Stimulated activated CD8-positive, alpha-beta memory T cell treated with anti-CD3 and anti-CD28 coated beads, Interleukin-12 subunit alpha, Interleukin-12 subunit beta, amount 100 ng/mL, for 24 hours (primary cell): Measurements from ENCODE around the gene NAPA.

Experiments
- DNase-seq: peaks from one replicate; pipeline ENCODE4 v3.0.0-alpha.2; 2020; ENCODE audit errors: extremely low read depth

NAPA gene

DNA sequence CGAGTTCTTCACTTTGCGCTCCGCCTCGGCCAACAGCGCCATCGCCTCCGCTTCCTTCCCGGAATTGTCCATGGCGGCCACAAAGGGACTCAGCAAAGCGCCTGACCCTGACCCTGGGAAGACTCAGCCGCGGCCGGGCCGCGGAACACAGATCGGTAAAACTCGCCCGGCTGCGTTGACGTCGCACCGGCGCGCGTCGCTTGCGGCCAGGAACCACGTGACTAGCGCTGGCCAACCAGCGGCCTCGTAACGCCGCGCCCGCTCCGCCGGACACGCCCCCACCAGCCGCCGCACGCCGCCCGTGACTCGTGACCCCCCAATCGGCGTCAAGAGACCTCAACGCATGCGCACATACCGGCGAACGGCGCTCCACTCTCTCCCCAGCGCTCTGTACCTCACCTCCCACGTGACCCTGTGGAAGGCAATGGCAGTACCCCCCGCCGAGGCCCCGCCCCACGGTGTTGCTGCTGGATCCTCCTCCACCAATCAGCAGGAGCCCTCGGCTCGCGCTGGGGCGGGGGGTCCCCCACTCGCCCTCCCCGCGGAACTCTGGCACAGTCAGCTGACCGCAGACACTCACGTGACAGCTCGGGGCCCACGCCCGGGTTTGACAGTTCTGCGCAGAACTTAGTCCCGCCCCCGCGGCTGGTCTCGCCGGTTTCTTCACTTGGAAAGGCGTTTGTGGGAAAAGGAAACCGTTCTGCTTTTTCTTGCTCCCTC, at the start of gene NAPA:
TSS of gene NAPA (minus strand) at position 195 of the 720 bp plus-strand sequence. CDS start at position 72, 123 bp downstream.
- peak; percentile 100 for DNase-seq

DNA sequence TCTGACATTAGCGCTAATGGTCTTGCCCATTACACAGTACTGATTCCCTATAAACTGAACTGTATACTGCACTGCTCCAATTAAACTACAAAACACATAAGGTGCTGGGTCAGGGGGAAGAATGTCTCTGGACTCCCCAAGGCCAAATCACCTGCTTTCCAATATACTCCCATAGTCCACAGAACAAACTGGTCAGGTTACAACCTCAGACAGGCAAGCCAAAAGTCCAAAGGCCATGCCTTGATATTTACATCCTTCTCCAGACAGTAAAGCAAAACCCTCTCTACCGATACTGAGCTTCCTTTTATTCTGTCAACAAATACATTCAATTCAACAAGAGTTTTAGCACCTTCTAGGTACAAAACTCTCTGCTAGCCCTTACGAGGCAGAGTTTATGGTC, 49.2 kb upstream of the NAPA start:
- no peak for DNase-seq

GRCh38 chr19:47561440-47562057, 46.7 kb upstream of the NAPA start:
- no peak for DNase-seq

- no peak for DNase-seq
These were observed 46.1 kb upstream of the NAPA start for GRCh38 chr19:47560999-47561398.

DNA sequence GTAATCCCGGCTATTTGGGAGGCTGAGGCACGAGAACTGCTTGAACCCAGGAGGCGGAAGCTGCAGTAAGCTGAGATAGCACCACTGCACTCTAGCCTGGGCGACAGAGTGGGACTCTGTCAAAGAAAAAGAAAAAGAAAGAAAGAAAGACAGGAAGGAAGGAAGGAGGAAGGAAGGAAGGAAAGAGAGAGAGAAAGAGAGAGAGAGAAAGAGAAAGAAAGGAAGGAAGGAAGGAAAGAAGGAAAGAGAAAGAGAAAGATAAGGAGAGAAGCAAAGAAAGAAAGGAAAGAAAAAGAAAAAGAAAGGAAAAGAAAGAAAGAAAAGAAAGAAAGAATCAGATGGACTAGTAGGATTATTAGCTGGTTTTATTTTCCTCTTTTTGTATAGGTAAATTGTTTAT, 35.3 kb upstream of the NAPA start:
- no peak for DNase-seq

DNA sequence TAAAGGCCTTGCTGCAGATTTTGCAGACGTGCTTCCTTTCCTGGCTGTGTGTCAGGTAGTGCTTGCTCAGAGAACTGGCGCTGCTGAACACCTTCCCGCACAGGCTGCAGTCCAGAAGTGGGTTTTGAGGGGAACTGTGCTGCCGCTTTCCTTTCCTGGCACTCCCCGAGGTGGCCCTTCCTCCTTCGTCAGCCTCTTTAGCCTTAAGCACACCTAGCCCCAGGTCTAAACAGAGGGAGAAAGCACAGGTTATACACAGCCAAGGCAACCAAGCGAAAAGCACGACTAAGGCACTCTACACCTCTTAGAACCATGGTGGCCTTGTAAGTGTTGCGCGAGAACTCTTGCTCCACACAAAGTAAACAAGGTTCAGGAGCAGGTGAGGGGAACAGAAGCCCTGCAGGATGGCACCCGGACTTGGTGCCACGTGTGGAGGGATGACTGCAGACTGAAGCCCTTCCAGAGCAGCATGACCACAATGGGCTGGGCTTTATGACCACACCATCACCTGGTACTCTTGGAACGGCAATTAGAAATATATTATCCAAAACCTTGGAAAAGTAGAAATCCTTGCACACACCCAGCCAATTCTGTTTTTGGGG, 34.5 kb upstream of the NAPA start:
- DNase-seq, result no peak

DNA sequence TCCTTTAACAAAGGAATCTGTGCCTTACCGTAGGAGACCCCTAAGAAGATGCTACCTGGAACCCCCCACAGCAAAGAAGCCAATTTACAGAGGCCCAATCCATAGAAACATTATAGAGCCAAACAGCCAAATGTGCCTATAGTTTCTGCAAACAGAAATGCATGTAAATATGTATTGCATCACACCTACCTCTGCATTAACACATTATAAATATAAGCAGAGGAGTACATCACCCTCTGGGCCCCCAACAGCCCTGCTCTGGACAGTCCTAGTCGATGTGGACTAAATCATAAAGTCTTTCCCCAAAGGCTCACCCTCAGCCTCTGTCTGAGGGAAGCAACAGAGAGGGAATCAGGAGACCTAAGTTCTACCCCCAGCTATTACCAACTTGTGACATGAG, 32.3 kb upstream of the NAPA start:
- DNase-seq, result no peak

DNA sequence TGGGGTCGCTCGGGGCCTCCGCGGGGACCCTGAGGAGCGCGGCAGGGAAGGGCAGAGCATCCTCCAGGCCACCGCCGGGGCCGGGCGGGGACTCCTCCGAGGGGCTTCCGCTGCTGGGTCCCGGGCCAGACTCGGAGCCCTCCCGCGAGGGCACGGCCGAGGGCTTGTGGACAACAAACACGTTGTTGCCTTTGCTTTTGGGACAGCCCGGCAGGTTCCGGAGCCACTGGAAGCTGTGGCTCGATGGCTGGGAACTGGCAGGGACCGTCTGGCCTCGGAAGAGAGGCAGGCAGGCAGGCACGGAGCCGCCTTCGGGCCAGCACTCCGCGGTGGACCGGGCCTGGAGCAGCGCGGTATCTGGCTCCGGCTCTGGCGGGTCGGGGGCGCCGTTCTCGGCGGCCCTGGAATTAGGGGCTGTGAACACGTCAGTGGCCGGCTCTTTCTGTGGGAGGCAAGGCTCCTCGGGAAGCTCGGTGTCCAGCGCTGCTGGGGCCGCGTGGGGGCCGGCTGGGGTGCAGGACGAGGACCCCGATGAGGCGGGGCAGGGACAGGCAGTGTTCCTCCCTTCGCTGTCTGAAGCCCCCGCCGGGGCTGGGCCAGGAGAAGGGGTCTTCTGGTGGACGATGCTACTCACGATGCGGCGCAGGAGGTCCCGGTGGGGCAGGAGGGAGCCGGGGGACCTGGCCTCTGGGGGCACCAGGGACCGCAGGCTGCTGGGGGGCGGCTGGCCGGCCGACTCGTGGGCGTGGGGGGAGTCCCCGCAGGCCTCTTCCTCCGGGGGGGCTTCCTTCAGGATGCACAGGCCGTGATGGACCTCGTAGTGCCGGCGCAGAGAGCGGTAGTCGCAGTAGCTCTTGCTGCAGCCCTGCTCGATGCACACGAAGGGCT, 30.4 kb upstream of the NAPA start:
- DNase-seq, result no peak

DNA sequence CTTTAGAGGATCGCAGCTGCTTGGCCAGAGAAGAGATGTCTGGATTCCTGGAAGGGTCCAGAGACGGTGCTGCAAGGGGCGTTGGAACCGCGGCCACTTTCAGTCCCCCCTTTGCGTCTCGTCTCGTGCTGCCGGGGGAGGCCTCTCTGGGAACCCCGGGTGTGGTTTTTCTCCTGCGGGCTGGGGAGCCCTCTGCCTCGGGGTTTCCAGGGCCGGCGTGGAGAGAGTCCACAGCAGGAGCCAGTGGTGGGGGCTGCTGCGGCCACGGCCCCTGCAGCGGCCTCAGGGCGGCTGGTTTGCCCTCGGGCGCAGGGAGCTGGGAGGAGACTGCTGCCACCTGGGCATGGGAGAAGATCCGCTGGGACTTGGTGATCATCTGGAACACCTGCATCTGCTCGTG, 29.6 kb upstream of the NAPA start:
- no peak for DNase-seq

DNA sequence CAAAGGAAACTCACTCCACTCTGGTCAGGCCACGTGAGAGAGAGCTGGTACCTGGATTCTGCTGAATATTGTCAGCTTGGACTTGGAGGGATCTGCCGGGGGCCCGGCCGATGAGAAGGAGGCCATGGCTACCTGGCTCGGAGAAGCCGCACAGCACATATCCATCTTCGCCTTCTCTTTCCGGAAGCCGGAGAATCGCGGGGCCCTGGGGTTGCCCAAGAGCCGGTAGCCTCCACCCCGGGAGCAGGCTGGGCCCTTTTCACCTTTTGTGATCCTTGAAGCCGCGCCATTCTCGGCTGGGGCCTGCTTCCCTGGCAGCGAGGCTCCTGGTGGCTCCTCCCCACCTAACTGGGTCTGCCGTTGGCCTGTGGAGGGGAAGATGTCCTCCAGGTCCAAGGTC, 29.2 kb upstream of the NAPA start:
- no peak for DNase-seq

- DNase-seq, result no peak
These were observed 27.2 kb upstream of the NAPA start for GRCh38 chr19:47542030-47542475.

- no peak for DNase-seq
These were observed 26.7 kb upstream of the NAPA start for GRCh38 chr19:47541518-47541917.

GRCh38 chr19:47540748-47541147, 25.9 kb upstream of the NAPA start:
- DNase-seq, result no peak

- DNase-seq, result no peak
These were observed 25.0 kb upstream of the NAPA start for GRCh38 chr19:47539747-47540311.

GRCh38 chr19:47538812-47539211, 23.9 kb upstream of the NAPA start:
- DNase-seq, result no peak

DNA sequence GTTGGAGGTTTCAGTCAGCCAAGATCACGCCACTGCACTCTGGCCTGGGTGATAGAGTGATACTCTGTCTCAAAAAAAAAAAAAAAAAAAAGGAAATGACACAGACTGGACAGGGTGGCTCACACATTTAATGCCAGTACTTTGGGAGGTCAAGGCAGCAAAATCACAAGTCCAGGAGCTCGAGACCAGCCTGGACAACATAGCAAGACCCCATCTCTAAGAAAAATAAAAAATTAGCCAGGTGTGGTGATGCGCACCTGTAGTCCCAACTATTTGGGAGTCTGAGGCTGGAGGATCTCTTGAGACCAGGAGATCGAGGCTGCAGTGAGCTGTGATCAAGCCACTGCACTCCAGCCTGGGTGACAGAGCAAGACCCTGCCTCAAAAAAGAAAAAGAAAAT, 22.6 kb upstream of the NAPA start:
- DNase-seq, result no peak

- no peak for DNase-seq
These were observed 19.8 kb upstream of the NAPA start for GRCh38 chr19:47534628-47535027.

DNA sequence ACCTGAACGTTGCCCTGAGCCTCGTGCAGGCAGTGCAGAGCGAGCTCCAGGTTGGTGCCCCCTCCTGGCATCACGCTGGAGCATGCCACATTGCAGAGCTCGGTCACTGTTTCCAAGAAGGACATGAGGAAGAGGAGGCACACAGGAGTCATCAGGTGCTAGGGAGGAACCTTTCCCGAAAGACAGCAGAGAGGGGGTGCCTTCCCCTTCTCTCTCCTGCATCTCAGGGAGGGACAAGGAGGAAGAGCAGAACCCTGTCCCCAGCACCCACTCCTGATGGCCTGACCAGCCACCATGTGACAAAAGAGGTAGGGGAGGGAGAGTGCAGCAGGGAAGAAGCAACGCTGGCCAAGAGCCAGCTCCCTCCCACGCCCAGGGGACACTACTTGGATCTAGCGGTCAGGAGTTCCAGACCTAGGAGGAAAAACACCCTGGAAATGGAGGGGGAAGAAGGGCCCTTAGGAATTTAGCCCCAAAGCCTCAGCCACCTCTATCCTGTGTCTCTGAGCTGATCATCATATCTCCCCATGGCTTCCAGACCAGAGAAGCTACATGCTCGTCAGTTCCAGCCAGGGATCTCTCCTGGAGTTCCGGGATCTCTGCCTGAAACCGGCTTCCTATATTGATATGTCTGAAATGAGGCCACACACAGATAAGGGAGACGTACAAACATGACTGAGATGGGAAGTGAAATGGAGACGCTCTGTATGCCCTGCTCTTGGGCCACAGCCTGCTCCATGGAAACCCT, 17.0 kb upstream of the NAPA start:
- no peak for DNase-seq

DNA sequence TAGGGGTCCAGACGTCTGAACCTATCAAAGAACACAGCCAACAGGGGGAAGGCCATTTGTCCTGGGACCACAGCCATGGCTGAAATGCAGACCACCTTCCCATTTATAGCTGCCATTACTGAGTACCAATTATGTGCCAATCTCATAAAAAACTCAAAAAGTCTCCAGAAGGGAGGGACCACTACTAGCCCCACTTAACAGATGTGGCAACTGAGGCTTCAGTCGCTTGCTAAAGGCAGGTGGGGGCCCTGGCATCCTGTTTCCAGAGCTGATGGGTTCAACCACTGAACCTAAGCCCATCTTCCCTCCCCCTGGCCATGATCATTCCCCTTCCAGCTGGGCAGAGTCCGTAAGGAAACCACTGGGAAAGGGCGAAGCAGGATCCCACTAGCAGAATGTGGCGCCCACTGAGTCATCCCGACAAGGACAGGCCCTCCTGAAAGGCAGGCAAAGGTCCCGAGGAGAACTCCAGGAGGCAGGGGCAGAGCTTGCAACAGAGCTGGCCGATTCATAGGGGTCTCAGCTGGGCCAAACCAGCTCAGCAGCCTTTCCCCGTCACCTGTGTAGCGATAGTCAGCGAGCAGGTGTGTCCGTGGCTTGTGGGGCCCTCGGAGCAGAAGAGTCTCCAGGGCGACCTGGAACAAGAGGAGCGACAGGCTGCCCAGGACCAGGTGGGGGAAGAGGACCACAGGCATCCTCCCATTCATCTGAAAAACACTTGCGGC, 14.3 kb upstream of the NAPA start:
- DNase-seq, result no peak

GRCh38 chr19:47526798-47527197, 11.9 kb upstream of the NAPA start:
- DNase-seq, result no peak
